RWPE2 (cell line): ENCODE results near the gene CEP250.
A peak's percentile ranks its signal among the peaks of the same experiment; 100 is the strongest.

Source experiments
- ATAC-seq: fragments of 200-7000 bp; cut with Tn5 transposase; 3 replicates; pipeline ENCODE4 v1.9.1; 2021; ENCODE audit warnings: low read depth
- DNase-seq: peaks from one replicate; pipeline ENCODE4 v3.0.0-alpha.2; 2020; ENCODE audit warnings: low spot score
- H3K27ac ChIP-seq: fragments of 450-650 bp; 2 replicates; pipeline ENCODE4 v1.5.1; 2017; ENCODE audit warnings: mild to moderate bottlenecking; ENCODE audit not compliant: poor library complexity, severe bottlenecking
- H3K27me3 ChIP-seq: fragments of 250-450 bp; sonication (Bioruptor Pico); 2 replicates; pipeline ENCODE4 v1.5.1; 2021; ENCODE audit warnings: mild to moderate bottlenecking, moderate library complexity; ENCODE audit not compliant: insufficient read depth, poor library complexity, severe bottlenecking
- H3K36me3 ChIP-seq: fragments of 250-450 bp; sonication (Bioruptor Pico); 2 replicates; pipeline ENCODE4 v1.5.1; 2020; ENCODE audit warnings: low read depth, mild to moderate bottlenecking, moderate library complexity
- H3K4me1 ChIP-seq: fragments of 250-450 bp; sonication (Bioruptor Pico); 2 replicates; pipeline ENCODE4 v1.5.1; 2021; ENCODE audit warnings: mild to moderate bottlenecking, moderate library complexity; ENCODE audit not compliant: insufficient read depth, poor library complexity, severe bottlenecking
- H3K4me3 ChIP-seq: fragments of 250-450 bp; sonication (Bioruptor Pico); 2 replicates; pipeline ENCODE4 v1.5.1; 2021; ENCODE audit warnings: mild to moderate bottlenecking, moderate library complexity; ENCODE audit not compliant: severe bottlenecking
- H3K9me3 ChIP-seq: fragments of 250-450 bp; sonication (Bioruptor Pico); 2 replicates; pipeline ENCODE4 v1.5.1; 2021; ENCODE audit warnings: mild to moderate bottlenecking, moderate library complexity; ENCODE audit not compliant: severe bottlenecking
- TF ChIP-seq, protein P1 (sequence below): fragments of 450-650 bp; IDR thresholded peaks from one replicate; pipeline ENCODE4 v1.5.1; 2017; ENCODE audit warnings: mild to moderate bottlenecking, moderate library complexity; ENCODE audit not compliant: poor library complexity, severe bottlenecking

CEP250 gene

DNA sequence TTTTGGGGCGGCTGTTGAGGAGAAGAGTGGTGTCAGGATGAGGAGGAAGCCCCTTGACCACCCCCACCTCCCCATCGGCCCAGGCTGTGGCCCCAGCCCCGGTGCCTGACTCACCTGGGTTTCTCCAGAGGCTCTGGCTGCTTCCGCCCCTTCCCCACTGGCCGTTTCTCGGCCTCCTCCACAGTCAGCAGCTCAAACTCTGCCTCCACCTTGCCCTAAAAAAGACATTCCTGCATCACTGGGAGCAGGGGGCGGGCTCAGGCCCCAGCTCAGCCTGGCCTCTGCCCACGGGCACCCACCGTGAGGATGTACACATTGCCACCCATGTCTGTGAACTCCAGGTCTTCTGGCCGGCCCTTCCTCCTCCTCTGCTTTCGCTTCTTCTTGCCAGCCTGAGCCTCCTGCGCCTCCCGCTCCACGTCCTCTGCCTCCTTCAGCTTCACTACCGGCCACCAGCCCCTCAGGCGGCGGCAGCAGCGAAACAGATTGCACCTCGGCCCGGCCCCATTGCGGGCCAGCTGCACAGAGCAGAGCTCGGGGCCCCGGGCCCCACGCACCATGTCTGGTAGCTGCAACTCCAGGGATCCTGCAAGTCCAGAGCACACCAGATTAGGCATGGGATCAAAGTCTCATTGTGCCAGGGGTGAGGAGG is 103.8 kb downstream of the CEP250 start:
- peaks cover 34% of the 10 kb centered on the region for H3K36me3 ChIP-seq
- H3K4me1 ChIP-seq: no peaks in the 10 kb centered on the region
- H3K27ac ChIP-seq: no peak overlapping the region
- ATAC-seq (no peak), DNase-seq (peak; percentile 78)
- H3K27me3 ChIP-seq: no peaks in the 10 kb centered on the region
- TF ChIP-seq, protein P1, sequence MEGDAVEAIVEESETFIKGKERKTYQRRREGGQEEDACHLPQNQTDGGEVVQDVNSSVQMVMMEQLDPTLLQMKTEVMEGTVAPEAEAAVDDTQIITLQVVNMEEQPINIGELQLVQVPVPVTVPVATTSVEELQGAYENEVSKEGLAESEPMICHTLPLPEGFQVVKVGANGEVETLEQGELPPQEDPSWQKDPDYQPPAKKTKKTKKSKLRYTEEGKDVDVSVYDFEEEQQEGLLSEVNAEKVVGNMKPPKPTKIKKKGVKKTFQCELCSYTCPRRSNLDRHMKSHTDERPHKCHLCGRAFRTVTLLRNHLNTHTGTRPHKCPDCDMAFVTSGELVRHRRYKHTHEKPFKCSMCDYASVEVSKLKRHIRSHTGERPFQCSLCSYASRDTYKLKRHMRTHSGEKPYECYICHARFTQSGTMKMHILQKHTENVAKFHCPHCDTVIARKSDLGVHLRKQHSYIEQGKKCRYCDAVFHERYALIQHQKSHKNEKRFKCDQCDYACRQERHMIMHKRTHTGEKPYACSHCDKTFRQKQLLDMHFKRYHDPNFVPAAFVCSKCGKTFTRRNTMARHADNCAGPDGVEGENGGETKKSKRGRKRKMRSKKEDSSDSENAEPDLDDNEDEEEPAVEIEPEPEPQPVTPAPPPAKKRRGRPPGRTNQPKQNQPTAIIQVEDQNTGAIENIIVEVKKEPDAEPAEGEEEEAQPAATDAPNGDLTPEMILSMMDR: no peak
- H3K9me3 ChIP-seq: no peaks in the 10 kb centered on the region
- no peak overlapping the region for H3K4me3 ChIP-seq

DNA sequence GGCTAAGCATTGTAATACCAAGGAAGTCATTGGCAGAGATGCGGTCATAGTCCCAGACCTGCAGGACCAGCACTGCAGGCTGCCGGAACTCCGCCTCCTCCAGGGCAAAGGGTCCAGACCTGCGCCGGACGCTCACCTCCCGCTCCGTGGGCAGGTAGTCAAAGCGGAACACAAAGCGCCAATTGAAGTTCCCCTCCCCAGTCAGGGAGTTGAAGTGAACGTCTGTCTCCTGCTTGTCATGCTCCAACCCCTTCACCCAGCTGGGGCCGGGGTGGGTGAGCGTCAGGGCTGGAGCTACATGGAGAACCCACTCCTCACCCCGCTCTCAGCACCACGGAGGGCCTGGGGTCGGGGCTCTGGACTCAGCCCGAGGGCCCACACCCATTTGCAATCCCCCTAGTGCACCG is 104.7 kb downstream of the CEP250 start:
- TF ChIP-seq, protein P1: no peak
- Histone ChIP-seq H3K36me3 (peaks cover 26% of the 10 kb centered on the region), H3K4me1 (no peaks in the 10 kb centered on the region), H3K9me3 (no peaks in the 10 kb centered on the region), H3K27me3 (no peaks in the 10 kb centered on the region), H3K4me3 (no peak overlapping the region), H3K27ac (no peak overlapping the region)
- ATAC-seq (no peak), DNase-seq (no peak)

DNA sequence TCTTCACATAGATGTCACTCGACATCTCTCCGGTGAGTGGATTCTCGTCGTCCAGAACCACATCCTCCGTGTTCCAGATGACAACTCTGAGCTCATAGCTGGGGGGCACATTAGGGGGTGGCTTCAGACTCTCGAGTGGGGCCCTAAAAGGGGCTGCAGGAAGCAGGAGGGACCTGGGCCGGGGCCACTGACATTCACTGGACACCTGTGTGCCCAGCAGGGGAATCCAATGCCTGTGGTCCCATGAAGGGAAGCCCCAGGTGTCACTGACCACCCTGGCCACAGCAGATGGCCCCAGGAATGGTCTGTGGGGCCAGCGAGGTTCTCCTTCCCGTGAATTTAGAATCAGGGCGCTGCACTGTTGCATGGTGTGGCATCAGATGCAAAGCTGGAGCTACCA is 105.1 kb downstream of the CEP250 start:
- Histone ChIP-seq H3K36me3 (peaks cover 21% of the 10 kb centered on the region), H3K27ac (no peak overlapping the region), H3K27me3 (no peaks in the 10 kb centered on the region), H3K9me3 (no peaks in the 10 kb centered on the region), H3K4me1 (no peaks in the 10 kb centered on the region), H3K4me3 (no peak overlapping the region)
- TF ChIP-seq, protein P1: no peak
- DNase-seq: no peak
- ATAC-seq: no peak

DNA sequence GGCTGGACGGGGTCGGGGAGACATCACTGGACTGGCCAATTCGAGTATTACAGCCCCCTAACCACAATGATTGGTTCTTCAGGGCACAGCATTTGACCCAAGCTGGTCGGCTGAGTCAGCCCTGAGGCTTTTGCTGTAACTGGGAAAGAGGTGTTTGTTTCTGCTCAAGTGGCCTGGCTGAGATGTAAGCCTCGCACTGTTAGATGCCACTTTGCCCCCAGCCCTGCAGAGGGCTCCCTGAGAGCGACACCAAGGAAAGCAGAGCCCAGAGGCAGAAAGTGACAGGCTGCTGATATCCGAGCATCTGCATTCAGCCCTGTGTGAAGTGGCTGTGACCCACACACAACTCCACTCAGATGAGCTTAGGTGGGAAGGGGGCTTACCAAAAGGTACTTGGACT is 105.9 kb downstream of the CEP250 start:
- H3K9me3 ChIP-seq: no peaks in the 10 kb centered on the region
- H3K4me3 ChIP-seq: no peak overlapping the region
- ATAC-seq (peak; percentile 63), DNase-seq (no peak)
- TF ChIP-seq, protein P1: peak; percentile 61
- peaks cover 14% of the 10 kb centered on the region for H3K36me3 ChIP-seq
- no peaks in the 10 kb centered on the region for H3K4me1 ChIP-seq
- H3K27ac ChIP-seq: no peak overlapping the region
- H3K27me3 ChIP-seq: no peaks in the 10 kb centered on the region

DNA sequence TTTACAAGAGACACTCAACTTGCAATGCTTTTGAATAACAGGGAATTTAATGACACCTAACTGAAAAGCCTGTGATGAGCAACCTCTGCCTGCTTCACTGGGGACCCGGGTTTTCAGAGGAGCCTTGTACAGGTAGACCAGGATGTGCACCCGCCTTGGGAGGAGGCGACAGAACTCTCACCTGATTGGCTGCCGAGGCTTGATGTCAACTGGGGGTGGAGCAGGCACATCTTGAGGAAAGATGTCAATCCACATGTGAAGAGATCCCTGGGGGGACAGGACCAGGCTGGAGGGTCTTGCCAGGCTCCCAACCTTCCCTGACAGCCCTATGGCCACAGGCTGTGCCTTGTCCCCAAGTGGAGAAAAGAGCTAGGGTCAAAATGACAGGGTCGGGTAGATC is 106.3 kb downstream of the CEP250 start:
- ATAC-seq (peak; percentile 20; the same call in 2 of the 3 replicates), DNase-seq (no peak)
- H3K36me3 ChIP-seq: peaks cover 10% of the 10 kb centered on the region
- no peak overlapping the region for H3K4me3 ChIP-seq
- H3K27ac ChIP-seq: no peak overlapping the region
- H3K27me3 ChIP-seq: no peaks in the 10 kb centered on the region
- no peaks in the 10 kb centered on the region for H3K9me3 ChIP-seq
- no peaks in the 10 kb centered on the region for H3K4me1 ChIP-seq
- TF ChIP-seq, protein P1: peak; percentile 25
